Measurements from ENCODE around the gene PLPP1.

- TF ChIP-seq GTF2F1 (IDR thresholded peaks at IDR 0.05; ENCODE audit: borderline replicate concordance, low read depth, low read length) (no peak), CTCF (IDR thresholded peaks at IDR 0.05; ENCODE audit: control extremely low read depth in 1 of 3, insufficient read depth in 1 of 3, low read depth in 1 of 3, low read length in 3 of 3) (no peak), POLR2AphosphoS5 (IDR thresholded peaks at IDR 0.05; ENCODE audit: low read depth, low read length) (no peak), TAF1 (IDR thresholded peaks at IDR 0.05; ENCODE audit: low read depth, low read length) (no peak), SRF (IDR thresholded peaks at IDR 0.05; ENCODE audit: low read depth, low read length) (no peak), RFX5 (IDR thresholded peaks at IDR 0.05; ENCODE audit: borderline replicate concordance, low read depth, low read length) (no peak), ATF3 (IDR thresholded peaks at IDR 0.05; ENCODE audit: insufficient read depth, low read depth, low read length) (no peak), EZH2 (IDR thresholded peaks at IDR 0.05; ENCODE audit: low read depth, low read length, severe bottlenecking) (no peak), RBBP5 (IDR thresholded peaks at IDR 0.05; ENCODE audit: borderline replicate concordance, low read depth, low read length) (no peak), SP1 (IDR thresholded peaks at IDR 0.05; ENCODE audit: low read depth, low read length) (no peak), ATF2 (IDR thresholded peaks at IDR 0.05; ENCODE audit: low read length) (no peak)
Measured at GRCh38 chr5:55530669-55531068, 4.1 kb downstream of the PLPP1 start.

All from H1 (cell line).